RWPE1 (cell line): ENCODE results near the gene MAJIN.

Source experiments
- CTCF ChIA-PET: fragments of 350-600 bp; sonication (Branson Sonifier 250); formaldehyde crosslinking; extraction: SDS; loops from one replicate; lab custom pipeline; 2021; lab: Yijun Ruan, JAX
- POLR2A ChIA-PET: fragments of 400-600 bp; formaldehyde crosslinking; extraction: SDS; loops from one replicate; lab custom pipeline; 2020; ENCODE audit warnings: antibody characterized with exemption; ENCODE audit not compliant: low non-redundant PET; lab: Yijun Ruan, JAX
- DNase-seq: peaks from one replicate; pipeline ENCODE4 v3.0.0; 2012; ENCODE audit warnings: low spot score
- H3K27ac ChIP-seq: fragments of 450-650 bp; 2 replicates; pipeline ENCODE4 v1.5.1; 2017
- CTCF ChIP-seq: fragments of 450-650 bp; conservative IDR thresholded peaks from 2 replicates; pipeline ENCODE4 v1.5.1; 2017; ENCODE audit warnings: low read depth, mild to moderate bottlenecking

The MAJIN gene

GRCh38 chr11:64891215-64891848, 80.6 kb downstream of the MAJIN start:
- no peak for TF ChIP-seq CTCF
- ChIA-PET POLR2A (no interaction called here), CTCF (interaction anchor here (0.7 to 7.9 kb wide), 3 partner anchors 43 to 560 kb away, joined by 4 to 62 read pairs (median 4); no protein-coding TSS in a partner anchor)
- H3K27ac ChIP-seq: peak overlapping the region; percentile 39; the same call in 1 of the 2 replicates
- DNase-seq: no peak

- H3K27ac ChIP-seq: peak overlapping the region; percentile 39; the same call in 1 of the 2 replicates
- CTCF ChIA-PET: interaction anchor here (7.9 kb wide), 1 partner anchor 42 kb away, joined by 62 read pairs; no protein-coding TSS in a partner anchor
- DNase-seq: no peak
- POLR2A ChIA-PET: no interaction called here
- TF ChIP-seq CTCF: no peak
These were observed 81.4 kb downstream of the MAJIN start for GRCh38 chr11:64890522-64890939.

GRCh38 chr11:64888729-64889511, 83.0 kb downstream of the MAJIN start:
- peak overlapping the region; percentile 42 for H3K27ac ChIP-seq
- DNase-seq: no peak
- CTCF ChIA-PET: interaction anchor here (0.8 to 7.9 kb wide), 3 partner anchors 20 to 125 kb away, joined by 3 to 62 read pairs (median 16); partner anchors contain the start of gene ARL2
- no peak for TF ChIP-seq CTCF
- POLR2A ChIA-PET: no interaction called here

GRCh38 chr11:64888406-64888728, 83.5 kb downstream of the MAJIN start:
- peak overlapping the region; percentile 42 for H3K27ac ChIP-seq
- TF ChIP-seq CTCF: no peak
- ChIA-PET POLR2A (no interaction called here), CTCF (interaction anchor here (0.5 to 2.1 kb wide), 21 partner anchors 8 to 180 kb away, joined by 3 to 39 read pairs (median 4); partner anchors contain the start of genes ARL2 and EHD1)
- DNase-seq: no peak
